UCSD-AML1 (cell line): ENCODE data around the gene COL16A1.

ENCODE experiments used
- DNase-seq: peaks from one replicate; lab custom pipeline; 2025; ENCODE audit not compliant: unreplicated experiment; lab: John Stamatoyannopoulos, UW

COL16A1 gene

DNA sequence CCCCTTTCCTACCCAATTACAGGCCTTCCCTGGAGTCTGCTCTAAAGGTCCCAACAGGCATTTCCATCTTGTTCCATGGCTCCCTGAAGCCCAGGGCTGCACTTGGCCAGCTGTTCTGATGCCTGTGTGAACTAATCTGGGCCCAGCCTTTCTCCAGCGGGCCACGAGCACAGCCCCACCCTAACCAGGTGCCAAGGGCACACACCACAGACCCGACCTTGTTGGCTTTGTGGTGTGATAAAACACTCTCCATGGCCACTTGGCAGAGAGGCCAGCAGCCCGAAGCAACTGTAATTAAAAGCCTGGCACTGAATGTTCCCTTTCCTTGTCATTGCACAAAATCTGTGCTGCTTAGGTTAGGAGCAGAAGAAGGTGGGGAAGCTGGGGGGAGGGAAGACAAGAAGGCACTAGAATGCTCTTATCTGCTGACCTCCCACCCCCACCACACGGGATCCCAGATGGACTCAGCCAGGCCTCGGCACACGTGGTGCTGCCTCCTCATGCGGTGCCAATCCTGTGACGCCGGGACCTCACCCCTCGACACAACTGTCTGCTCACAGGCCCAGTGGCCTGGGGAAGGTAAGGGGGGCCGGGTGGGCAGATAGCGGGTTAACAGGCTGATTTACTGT, 76.4 kb downstream of the COL16A1 start:
- DNase-seq, result no peak

DNA sequence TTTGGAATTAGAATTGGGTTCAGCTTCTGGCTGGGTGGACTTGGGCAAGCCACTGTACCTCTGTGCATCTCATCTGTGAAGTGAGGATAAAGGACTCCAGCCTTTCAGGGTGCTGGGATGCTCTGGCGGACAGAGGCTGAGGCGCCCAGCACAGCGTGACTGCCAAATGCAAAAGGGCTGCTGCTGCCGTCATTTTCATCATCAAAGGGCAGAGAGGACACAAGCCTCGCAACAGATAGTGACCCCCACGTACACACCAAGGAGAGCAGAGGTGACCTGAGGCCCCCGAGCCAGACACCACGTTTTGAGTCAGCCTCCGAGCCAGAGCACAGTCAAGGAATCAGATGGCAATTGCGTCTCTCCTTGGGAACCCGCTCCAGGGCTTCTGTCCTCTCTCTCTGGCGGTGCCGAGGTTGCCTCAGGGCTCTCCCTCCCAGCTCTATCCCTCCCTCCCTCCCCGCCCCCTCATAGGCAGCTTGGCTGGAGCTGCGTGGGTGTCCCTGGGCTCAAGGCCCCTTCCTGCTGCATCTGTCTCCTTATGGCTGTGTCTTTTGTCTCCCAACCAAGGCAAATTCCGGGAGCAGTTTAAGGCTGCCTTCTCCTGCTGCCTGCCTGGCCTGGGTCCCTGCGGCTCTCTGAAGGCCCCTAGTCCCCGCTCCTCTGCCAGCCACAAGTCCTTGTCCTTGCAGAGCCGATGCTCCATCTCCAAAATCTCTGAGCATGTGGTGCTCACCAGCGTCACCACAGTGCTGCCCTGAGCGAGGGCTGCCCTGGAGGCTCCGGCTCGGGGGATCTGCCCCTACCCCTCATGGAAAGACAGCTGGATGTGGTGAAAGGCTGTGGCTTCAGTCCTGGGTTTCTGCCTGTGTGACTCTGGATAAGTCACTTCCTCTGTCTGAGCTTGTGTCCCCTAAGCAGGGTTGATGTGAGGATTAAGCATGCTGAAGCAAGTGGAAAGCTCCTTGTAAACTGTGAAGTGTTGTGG, 77.3 kb downstream of the COL16A1 start:
- DNase-seq, result peak; percentile 20

DNA sequence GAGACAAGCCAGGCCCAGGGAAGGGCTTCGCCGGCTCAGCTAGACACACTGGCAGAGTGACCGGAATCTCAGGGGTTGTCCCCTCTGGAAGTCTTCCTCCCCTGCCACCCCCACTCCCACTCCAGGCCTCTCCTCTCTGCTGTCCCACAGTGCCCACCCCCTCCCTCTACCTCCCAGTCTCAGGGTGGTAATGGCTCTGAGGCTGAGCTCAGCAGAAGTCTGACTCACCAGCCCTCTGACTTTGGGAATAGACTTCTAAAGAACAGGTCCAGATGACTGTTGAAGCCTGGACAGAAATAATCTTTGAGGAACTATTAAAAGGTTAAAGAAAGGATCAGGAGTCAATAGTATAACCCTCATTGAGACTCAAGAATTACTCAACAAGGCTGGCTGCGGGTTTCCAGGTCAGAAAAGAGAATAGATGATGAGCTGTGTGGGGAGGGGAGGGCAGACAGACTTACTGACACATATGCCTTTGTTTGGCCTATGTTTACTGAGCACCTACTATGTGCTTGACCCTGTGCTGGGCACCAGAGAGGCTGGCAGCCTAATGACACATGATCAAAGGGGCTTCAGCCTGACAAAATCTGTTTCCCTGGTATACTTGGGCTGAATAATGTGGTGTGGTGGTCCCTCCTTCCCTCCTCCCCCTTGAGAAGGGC, 78.1 kb downstream of the COL16A1 start:
- DNase-seq, result no peak

DNA sequence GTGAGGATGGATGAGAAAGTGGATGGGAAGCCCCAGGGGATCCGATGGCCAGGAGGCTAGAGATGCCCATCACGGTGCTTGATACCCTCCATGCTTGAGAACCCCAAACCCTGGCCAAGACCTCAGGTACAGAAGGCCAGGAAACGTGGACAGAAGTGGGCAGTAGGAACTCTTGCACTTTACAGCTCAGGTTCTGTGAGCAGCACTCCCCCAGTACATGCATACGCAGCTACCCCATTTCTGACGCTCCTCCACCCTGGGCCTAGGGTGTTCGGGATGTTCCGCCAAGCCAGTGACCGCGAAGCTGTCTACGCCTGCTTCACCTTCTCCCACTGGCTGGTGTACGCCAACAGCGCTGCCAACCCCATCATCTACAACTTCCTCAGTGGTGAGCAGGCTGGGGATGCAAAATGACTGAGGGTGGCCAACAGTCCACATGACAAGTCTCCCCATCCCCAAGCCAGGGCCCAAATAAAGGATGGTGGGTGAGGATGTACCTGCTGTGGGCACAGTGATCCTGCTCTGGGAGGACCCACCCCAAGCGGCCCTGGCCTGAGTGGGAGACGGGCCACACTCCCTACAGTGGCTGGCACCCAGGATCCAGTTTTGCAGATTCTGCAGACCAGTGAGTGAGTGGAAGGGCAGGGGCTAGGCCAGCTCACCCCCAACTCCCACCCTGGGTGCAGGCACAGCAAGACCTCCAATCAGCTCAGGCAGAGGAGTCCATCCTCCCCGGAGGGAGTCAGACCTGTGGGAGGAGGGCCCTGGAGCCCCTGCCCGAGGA, 78.9 kb downstream of the COL16A1 start:
- no peak for DNase-seq

DNA sequence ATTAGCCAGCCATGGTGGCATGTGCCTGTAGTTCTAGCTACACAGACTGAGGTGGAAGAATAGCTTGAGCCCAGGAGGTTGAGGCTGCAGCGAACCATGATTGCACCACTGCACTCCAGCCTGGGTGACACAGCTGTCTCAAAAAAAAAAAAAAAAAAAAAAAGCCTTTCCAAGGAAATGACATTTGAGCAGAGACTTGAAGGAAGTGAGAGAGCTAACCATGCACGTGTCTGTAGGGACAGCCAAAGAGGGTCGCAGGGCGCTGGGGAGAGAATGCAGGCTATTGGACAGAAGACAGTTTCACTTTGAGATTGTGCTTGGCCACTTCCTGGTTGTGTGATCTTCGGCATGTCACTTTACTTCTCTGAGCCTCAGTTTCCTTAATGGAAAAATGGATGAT, 79.5 kb downstream of the COL16A1 start:
- DNase-seq, result no peak

DNA sequence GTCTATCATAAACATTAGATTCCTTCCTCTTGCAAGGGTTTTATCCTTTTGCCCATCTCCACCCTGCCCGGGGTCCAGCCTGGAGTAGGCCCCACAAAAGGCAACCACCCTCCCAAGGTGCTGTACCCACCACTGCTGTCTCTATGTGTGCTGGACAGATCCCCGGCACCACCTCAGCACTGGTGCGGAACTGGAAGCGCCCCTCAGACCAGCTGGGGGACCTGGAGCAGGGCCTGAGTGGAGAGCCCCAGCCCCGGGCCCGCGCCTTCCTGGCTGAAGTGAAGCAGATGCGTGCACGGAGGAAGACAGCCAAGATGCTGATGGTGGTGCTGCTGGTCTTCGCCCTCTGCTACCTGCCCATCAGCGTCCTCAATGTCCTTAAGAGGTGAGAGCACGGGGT, 80.5 kb downstream of the COL16A1 start:
- no peak for DNase-seq

DNA sequence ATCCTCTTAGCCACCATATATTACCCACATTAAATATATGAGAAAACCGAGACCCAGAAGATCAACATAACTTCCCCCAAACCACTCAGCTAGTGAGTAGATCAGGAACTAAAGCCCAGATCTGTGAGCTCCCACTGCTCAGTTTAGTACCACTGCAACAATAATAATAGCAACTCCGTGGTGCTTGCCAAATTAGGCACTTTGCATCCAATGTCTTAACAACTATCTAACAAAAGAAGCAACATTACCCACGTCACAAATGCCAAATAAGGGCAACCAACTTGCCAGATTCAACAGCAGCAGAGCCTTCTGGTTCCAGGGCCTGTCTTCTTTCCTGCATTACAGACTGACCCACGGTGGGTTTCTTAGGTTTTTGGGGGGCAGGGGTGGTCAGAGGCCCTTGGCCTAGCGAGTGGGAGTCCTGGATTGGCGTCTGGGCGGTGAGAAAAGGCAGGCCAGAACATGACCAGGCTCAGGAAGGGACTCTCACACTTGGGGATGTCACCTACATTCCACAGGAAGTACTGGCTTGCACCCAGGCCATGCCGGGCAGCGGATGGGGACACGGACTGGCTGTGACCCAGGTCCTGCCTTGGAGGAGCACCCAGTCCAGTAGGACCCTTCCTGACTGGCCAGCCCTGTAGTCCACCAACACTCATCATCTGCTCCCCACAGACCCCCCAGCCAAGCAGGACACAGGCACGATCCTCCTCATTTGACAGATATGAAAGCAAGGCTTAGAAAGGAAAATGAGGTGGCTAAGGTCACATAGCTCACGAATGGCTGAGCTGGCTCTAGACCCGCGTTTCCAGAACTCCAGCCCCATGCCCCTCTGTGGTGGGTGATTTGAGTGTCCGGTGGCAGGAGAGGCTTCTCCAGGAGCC, 81.7 kb downstream of the COL16A1 start:
- DNase-seq, result no peak

DNA sequence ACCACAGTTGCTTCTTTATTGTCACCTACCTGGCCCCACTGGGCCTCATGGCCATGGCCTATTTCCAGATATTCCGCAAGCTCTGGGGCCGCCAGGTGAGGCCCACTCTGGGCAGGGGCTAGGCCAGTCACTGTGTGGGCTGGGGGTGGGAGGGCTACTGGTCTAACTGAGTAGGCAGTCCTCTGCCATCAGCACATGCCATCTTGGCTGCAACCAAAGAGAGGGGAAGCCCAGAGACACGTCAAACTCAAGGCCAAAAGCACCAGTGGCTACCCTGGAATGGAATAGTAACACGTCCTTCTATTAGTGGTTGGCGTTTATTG, 82.4 kb downstream of the COL16A1 start:
- no peak for DNase-seq

DNA sequence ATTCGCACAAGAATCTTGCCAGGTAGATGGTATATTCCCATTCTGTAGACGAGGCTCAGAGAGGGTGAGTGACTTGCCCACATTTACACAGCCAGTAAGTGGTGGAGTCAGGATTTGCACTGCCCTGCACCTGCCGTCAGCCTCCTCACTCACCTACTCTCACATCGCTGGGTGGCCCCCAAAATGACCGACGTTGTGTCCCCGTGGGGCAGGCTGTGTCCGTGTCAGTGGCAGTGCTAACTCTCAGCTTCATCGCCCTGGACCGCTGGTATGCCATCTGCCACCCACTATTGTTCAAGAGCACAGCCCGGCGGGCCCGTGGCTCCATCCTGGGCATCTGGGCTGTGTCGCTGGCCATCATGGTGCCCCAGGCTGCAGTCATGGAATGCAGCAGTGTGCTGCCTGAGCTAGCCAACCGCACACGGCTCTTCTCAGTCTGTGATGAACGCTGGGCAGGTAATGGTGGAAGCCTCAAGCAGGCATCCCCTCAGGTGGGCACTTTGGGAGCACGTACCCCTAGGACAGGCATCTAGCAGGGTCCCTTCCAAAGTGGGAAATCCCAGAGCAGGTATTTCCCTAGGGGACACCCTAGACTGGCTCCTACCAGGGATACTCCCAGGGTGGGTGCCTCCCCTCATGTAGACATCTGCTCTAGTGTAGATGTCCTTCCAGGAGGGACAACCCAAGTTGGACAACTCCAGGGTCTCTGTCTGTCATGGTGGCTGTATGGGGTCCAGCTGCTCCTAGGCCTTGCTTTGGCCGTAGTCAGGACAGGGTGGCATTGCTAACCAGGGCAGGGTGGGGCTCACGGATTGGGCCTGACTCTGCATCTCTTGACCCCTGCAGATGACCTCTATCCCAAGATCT, 83.0 kb downstream of the COL16A1 start:
- DNase-seq, result no peak

DNA sequence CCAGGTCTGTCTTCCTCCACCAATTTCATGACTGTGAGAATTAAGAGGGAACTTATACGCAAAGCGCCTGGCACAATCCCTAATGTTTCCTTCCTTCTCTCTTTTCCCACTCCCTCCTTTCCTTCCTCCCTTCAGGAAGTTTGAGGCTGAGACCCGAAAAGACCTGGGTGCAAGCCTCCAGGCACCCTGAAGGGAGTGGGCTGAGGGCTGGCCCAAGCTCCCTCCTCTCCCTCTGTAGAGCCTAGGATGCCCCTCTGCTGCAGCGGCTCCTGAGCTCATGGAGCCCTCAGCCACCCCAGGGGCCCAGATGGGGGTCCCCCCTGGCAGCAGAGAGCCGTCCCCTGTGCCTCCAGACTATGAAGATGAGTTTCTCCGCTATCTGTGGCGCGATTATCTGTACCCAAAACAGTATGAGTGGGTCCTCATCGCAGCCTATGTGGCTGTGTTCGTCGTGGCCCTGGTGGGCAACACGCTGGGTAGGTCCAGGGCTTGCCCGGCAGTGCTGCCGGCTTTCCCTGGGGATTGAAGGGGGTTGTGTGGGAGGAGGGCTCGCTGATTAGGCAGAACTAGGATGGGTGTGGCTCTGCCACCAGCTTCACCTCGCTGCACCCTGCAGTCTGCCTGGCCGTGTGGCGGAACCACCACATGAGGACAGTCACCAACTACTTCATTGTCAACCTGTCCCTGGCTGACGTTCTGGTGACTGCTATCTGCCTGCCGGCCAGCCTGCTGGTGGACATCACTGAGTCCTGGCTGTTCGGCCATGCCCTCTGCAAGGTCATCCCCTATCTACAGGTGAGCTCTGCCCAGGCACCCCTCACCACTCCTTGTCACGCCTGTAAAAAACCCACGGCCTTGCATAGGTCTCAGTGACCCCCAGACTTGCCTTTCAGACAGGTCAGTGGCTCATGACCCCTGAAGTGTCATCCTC, 84.6 kb downstream of the COL16A1 start:
- no peak for DNase-seq

DNA sequence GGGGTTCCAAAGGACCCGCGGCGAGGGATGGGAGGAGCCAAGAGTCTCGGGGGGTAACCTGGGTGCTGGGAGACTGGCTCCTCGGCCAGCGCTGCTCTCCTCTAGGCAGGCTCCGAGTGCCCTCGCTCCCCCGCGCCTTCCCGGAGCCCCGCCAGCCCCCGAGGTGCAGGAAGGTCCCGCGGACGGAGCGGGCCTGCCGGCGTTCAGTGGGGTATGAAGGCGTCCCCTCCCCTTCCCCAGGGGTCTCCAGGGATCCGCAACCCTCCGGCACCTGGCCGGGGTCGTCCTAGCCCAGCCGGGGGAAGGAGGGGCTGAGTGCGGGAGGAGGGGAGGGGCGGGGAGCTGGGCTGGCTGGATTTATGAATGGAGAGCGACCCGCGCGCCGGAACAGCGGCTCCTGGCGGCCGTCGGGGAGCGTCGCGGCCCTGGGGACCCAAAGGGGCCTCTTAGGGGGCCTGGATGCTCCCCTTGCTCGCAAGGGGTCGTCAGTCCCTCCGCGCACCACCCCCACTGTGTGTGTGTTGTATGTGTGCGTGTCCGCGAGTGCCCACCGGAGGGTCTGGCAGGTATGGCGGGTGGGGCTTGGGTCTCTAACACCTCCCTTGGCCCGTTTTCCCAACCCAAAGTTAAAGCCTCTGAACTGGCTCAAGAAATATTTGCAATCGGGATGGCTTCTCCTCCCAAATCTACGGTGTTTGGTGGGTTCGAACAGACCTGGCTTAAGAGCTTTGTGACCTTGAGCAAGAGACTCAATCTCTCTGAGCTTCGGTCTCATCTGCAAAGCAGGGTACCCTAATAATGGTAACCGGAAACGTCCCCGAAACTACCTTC, 85.7 kb downstream of the COL16A1 start:
- peak; percentile 28 for DNase-seq

DNA sequence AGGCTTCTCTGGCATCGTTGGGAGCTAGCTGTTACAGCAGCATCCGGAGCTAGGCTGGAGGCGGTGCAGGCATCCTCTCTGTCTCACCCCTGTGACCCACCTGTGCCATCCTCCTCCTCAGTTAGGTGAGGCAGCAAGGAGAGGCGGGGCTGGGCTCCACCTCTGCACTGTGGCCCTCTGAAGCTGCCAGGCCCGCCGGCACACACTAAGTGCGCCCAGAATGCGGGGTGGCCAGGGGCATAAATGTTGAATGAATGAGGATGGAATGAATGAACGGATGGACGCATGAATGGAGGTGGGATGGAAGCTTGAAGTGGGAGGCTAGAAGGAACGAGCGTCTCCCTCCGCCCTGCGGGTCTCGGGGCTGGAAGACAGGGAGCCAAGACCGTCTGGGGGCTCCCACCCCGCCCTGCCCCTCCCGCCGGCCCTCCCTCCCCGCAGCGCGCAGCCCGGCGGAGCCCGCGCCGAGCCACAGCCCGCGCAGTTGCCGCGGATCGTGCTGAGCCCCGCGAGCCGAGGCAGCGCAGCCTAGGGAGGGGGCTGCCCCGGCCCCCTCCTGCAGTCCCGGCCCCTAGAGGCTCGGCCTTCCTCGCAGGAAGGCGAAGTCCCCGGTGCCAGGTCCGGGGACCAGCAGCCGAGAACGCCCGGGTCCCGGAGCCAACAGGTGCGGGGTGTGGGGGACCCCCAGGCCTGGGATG, 86.5 kb downstream of the COL16A1 start, which contains the start of gene HCRTR1:
Gene HCRTR1, plus strand, starts transcription at position 472 of the 698 bp plus-strand sequence. CDS start 1,504 bp downstream, outside the sequence.
- no peak for DNase-seq

DNA sequence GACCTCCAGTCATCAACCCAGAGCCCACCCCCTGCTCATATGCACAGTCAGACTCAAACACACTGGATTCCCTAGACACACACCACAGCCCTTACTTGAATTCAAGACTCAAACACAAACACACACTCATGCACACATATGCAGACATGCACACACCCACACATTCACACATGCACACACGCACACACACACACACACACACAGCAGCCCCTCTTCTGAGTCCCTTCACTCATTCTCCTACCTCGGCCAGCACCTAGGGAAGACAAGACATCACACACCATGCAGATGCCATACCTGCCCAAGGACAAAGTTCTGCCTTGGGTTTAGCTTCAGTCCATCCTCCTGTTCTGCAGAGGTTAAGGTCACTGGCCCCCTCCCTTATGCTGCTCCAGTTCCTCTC, 87.9 kb downstream of the COL16A1 start:
- no peak for DNase-seq

DNA sequence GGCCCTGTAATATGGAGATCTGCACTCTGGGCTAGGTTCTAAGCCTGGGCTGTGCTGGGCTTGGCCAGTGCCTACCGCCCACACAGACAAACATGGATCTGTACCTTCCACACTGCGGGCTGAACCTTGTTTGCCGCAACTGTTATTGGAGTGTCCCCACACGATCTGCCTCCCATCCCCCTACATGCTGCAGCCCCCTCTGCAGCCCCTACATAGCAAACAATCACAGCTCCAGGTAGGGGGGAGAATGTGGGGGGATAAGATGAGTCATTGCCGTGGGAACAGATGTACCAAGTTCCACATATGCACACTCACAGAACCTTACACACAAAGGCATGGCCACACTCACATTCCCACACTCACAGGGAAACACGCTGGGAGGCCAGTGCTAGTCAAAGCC, 88.4 kb downstream of the COL16A1 start:
- no peak for DNase-seq

DNA sequence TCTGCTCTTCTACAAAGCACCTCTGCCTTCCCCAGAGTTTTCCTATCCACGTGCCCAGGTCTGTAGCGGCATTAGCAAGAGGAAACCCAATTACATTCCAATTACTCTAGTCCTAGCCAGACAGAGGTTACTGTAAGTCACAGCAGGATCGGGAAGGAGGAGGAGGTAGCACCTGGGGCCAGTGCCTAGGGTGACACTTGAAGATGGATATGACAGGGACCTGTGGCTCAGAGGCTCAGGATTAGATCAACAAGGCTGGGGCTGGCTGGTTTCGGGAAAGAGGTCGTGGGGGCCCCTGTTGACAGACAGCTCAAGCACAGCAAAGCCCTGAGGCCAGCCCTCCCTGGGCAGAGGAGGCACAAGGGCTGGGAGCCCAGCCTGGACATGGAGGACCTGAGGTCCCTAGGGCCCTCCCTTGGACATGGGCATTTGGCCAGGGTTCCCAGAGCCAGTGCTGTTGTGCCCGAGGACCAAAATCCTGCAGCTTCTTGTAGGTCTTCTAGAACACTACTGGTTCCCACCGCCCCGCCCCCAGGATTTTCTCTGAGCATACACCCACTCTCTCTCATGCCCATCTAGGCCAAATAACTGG, 89.3 kb downstream of the COL16A1 start:
- no peak for DNase-seq

DNA sequence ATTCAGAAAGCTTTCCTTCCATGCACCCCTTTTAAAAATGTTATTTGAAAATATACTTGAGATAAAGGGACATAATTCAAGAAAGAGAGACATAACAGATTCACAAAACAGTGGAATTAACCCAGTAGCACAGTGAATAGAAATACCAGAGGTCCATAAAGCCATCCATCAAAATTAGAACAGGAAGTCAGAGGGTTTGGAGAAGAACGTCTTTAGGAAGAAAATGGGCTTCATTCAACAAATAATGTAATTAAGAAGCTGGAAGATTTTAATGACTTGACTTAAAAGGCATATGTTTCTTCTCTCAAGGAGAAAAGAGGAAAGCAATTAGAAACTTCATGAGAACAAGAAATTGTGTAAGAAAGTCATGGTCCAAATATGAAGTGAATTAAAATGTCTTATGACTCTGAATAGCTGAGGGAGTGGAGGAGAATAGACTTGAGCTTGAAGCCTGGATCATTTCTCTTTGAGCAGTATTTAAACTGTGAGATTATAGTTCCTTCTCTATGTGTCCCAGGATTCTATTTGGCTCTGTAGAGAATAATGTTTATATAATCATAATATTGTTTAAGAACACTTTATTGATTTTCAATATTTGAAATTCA, 94.2 kb downstream of the COL16A1 start:
- no peak for DNase-seq
